NAMALWA (cell line): ENCODE data around the gene GPC1.

Experiments
- DNase-seq: peaks from one replicate; pipeline ENCODE4 v3.0.0-alpha.2; 2015; ENCODE audit warnings: low spot score

GPC1 gene

DNA sequence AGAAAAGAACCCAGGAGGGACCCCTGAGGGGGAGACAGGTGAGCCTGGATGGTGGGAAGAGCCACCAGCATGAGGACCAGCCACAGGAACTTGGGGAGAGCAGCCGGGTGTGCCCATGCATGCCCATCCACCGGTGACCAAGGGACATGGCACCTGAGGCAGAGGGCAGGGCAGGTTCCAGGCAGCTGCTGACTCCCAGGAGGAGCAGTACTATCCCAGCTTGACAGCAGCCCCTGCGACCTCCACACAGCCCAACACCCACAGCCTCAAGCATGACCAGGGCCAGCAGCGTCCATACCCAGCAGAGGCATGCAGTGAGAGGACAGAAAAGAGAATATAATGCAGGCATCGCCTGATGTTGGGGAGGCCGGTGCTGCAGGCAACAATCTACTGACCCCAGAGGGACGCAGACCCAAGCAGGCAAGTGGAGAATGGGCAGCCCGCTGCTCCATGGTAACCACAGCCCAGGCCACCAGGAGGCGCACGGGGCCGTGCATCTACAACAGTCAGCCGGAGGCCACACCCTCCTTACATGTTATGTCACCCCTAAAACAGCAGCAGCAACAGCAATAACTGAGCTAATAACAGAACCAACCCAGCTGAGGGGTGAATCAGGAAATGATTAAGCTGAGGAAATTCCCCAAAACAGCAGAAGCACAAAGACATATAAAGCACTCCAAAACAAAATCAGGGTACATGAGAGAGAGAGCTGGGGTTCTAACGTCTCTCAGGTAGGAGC, 78.3 kb downstream of the GPC1 start:
- peak; percentile 82 for DNase-seq

DNA sequence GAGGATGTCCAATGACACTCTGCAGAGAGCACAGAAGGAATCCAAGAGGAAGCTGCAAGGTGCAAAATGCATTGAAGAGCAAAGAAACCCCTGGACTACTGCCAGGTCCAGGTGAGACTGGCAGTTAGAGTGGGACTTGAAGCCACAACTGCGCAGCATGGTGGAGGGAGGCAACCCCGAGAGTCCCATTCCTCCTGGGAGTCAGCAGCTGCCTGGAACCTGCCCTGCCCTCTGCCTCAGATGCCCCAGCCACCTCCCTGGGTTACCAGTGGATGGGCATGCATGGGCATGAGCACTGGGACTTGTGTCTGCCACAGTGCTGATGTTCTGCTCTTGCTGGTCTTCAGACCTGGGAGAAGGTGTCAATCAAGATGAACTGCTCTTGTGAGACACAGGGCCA, 79.2 kb downstream of the GPC1 start:
- no peak for DNase-seq

DNA sequence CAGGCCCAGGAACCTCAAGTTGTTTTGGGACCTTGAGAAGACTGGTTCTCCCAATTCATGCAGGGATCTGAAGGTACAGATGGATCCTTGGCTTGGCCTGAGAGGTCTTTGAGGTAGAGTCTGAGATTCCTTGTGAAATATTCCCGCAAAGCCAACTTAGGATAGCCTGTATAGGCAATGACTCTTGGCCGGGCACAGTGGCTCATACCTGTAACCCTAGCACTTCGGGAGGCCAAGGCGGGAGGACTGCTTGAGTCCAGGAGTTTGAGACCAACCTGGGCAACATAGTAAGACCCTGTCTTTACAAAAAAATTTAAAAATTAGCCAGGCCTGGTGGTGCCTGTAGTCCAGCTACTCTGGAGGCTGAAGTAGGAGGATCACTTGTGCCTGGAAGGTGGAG, 81.9 kb downstream of the GPC1 start:
- no peak for DNase-seq
